SK-N-SH (cell line): Measurements from ENCODE around the gene MB21D2.

Experiments used
- EP300 ChIP-seq, 2 experiments: IDR thresholded peaks; 2 replicates each; pipeline versions ENCODE4 v1.4.0 to v1.6.1; 2012; ENCODE audit warnings: borderline replicate concordance in 1 of 2, low read depth in 1 of 2, low read length in 1 of 2
- GABPA ChIP-seq: IDR thresholded peaks from 2 replicates; pipeline ENCODE4 v1.4.0; 2012; ENCODE audit warnings: low read depth, mild to moderate bottlenecking
- GATA2 ChIP-seq: sonication (generic); formaldehyde crosslinking; IDR thresholded peaks from 2 replicates; pipeline ENCODE4 v1.5.0; 2020; ENCODE audit warnings: mild to moderate bottlenecking, missing genetic modification reagents
- MXI1 ChIP-seq: IDR thresholded peaks from 2 replicates; pipeline ENCODE4 v1.6.1; 2012; ENCODE audit warnings: mild to moderate bottlenecking, low read depth, low read length, improper control_type of control experiment
- NFIC ChIP-seq: IDR thresholded peaks from 2 replicates; pipeline ENCODE4 v1.4.0; 2012; ENCODE audit warnings: borderline replicate concordance
- POLR2AphosphoS5 ChIP-seq: IDR thresholded peaks from 2 replicates; pipeline ENCODE4 v1.6.1; 2012; ENCODE audit warnings: low read depth, low read length
- TF ChIP-seq, protein P1 (sequence below): fragments of 200-600 bp; sonication (generic); IDR thresholded peaks from 2 replicates; pipeline ENCODE4 v1.6.1; 2017; ENCODE audit warnings: antibody characterized with exemption, mild to moderate bottlenecking, moderate library complexity
- TF ChIP-seq, protein P2 (sequence below): IDR thresholded peaks from 2 replicates; pipeline ENCODE4 v1.4.0; 2012; ENCODE audit warnings: low read depth

DNA sequence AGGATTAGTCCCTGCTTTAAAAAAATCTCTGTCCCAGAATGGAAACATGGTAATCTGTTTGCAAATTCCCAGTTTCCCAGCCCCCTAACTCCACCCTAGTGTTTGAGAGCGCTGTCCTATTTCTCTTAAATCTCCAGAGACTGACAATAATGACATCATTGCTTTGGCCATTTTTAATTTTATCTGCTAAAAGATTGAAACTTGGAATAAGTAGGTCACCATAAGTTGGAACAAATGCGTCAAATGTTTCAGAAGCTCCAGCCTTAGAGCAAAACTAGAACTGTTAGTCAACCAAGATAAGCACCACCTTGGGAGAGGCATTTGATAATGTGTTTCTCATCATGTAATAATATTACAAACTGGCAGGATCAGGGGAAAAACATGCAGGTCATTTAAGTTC lies 25.7 kb upstream of the MB21D2 start:
- TF ChIP-seq, protein P1, sequence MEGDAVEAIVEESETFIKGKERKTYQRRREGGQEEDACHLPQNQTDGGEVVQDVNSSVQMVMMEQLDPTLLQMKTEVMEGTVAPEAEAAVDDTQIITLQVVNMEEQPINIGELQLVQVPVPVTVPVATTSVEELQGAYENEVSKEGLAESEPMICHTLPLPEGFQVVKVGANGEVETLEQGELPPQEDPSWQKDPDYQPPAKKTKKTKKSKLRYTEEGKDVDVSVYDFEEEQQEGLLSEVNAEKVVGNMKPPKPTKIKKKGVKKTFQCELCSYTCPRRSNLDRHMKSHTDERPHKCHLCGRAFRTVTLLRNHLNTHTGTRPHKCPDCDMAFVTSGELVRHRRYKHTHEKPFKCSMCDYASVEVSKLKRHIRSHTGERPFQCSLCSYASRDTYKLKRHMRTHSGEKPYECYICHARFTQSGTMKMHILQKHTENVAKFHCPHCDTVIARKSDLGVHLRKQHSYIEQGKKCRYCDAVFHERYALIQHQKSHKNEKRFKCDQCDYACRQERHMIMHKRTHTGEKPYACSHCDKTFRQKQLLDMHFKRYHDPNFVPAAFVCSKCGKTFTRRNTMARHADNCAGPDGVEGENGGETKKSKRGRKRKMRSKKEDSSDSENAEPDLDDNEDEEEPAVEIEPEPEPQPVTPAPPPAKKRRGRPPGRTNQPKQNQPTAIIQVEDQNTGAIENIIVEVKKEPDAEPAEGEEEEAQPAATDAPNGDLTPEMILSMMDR: no peak
- TF ChIP-seq, protein P2, sequence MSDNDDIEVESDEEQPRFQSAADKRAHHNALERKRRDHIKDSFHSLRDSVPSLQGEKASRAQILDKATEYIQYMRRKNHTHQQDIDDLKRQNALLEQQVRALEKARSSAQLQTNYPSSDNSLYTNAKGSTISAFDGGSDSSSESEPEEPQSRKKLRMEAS: no peak
- TF ChIP-seq EP300 (IDR thresholded peaks at IDR 0.05; ENCODE audit: borderline replicate concordance in 1 of 2, low read depth in 1 of 2, low read length in 1 of 2) (no peak), GABPA (no peak), POLR2AphosphoS5 (no peak), NFIC (no peak), GATA2 (no peak), MXI1 (no peak)
